ENCODE measurements around the gene PIP5K1B.

GRCh38 chr9:68750255-68750654 is 45.2 kb downstream of the PIP5K1B start:
- TF ChIP-seq, protein P1, sequence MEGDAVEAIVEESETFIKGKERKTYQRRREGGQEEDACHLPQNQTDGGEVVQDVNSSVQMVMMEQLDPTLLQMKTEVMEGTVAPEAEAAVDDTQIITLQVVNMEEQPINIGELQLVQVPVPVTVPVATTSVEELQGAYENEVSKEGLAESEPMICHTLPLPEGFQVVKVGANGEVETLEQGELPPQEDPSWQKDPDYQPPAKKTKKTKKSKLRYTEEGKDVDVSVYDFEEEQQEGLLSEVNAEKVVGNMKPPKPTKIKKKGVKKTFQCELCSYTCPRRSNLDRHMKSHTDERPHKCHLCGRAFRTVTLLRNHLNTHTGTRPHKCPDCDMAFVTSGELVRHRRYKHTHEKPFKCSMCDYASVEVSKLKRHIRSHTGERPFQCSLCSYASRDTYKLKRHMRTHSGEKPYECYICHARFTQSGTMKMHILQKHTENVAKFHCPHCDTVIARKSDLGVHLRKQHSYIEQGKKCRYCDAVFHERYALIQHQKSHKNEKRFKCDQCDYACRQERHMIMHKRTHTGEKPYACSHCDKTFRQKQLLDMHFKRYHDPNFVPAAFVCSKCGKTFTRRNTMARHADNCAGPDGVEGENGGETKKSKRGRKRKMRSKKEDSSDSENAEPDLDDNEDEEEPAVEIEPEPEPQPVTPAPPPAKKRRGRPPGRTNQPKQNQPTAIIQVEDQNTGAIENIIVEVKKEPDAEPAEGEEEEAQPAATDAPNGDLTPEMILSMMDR (conservative IDR thresholded peaks at IDR 0.05; ENCODE audit: low read length), result no peak
- TF ChIP-seq EZH2phosphoT487 (IDR thresholded peaks at IDR 0.05; ENCODE audit: borderline replicate concordance), result no peak

Data from Loucy (cell line).